Astrocyte of the cerebellum (primary cell): ENCODE measurements around the gene SLC37A1.
"Not testable (repeated sequence)": the region's sequence is repeated elsewhere in the genome, so short reads cannot be mapped to it uniquely, and the experiment has no call there.

ENCODE experiments used
- DNase-seq: peaks from one replicate; pipeline ENCODE4 v3.0.0-alpha.2; 2011; ENCODE audit warnings: low read depth
- H3K4me3 ChIP-seq: 2 replicates; pipeline ENCODE4 v1.5.1; 2011; ENCODE audit warnings: mild to moderate bottlenecking, low read depth, low read length, moderate library complexity
- CTCF ChIP-seq: IDR thresholded peaks from 2 replicates; pipeline ENCODE4 v1.5.1; 2012; ENCODE audit warnings: low read length, low read depth, moderate library complexity, mild to moderate bottlenecking; ENCODE audit errors: missing control alignments
- in situ Hi-C: cut with HindIII; loops from 2 replicates; pipeline ENCODE4 v1.10.0; 2017; ENCODE audit warnings: low sequenced_read_pairs

The SLC37A1 gene

DNA sequence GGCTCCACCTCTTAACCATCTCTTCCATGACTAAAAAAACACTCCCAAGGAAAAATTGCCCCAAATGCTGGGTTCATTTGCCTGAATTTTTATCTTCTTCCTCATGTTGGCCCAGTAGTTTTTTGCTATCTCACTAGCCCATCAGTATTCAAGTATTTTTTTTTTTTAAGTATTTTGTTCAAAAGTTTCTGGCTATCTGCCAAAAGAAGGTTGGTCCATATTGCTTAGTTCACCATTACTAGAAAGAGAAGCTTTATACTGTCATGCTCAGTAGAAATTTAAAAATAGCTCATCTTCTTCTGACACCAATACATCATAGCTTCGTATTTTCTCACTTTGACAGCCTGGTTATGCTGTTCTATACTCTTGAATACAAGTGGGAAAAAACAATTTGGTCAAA is 98.7 kb downstream of the SLC37A1 start:
- no peak overlapping the region for H3K4me3 ChIP-seq
- no peak for DNase-seq
- in situ Hi-C loops: loop anchor here (10.0 kb wide), 1 partner anchor 122 kb away; no protein-coding TSS in a partner anchor
- TF ChIP-seq CTCF: no peak

DNA sequence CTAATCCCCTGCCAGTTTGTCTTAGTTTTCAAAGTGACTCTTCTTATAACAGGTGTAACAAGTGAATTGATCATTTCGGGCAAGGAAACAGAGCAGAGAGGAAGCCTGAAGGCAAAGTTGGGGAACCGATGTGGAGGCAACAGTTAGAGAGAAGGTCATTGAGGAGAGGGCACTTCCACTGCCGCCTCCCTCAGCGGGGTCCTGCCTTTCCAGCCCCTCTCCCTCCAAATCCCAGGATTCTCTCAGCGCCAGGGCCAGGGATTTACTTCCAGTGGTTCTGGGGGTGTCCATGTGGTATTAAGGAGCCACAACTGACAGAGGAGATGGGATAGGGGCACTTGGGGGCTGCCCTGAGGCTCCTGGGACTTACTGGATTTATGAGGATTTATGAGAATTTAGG is 100.1 kb downstream of the SLC37A1 start:
- TF ChIP-seq CTCF: no peak
- in situ Hi-C loops: loop anchor here (10.0 kb wide), 1 partner anchor 121 kb away; no protein-coding TSS in a partner anchor
- no peak overlapping the region for H3K4me3 ChIP-seq
- no peak for DNase-seq

GRCh38 chr21:42614396-42614795 is 100.7 kb downstream of the SLC37A1 start:
- in situ Hi-C loops: loop anchor here (10.0 kb wide), 1 partner anchor 120 kb away; no protein-coding TSS in a partner anchor
- no peak for TF ChIP-seq CTCF
- DNase-seq: no peak
- H3K4me3 ChIP-seq: no peak overlapping the region

GRCh38 chr21:42614811-42615351 is 101.2 kb downstream of the SLC37A1 start:
- DNase-seq: no peak
- no peak overlapping the region for H3K4me3 ChIP-seq
- in situ Hi-C loops: loop anchor here (10.0 kb wide), 1 partner anchor 120 kb away; no protein-coding TSS in a partner anchor

DNA sequence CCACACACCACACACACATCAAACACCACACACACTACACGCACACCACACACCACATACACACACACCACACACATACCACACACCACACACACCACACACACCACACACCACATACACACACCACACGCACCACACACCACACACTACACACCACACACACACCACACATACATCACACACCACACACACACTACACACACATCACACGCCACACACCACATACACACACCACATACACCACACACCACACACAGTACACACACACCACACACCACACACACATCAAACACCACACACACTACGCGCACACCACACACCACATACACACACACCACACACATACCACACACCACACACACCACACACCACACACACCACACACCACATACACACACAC is 101.7 kb downstream of the SLC37A1 start:
- in situ Hi-C loops: loop anchor here (10.0 kb wide), 1 partner anchor 119 kb away; no protein-coding TSS in a partner anchor
- DNase-seq: not testable (repeated sequence)

More at GRCh38 chr21:42614811-42615351, 101.2 kb downstream of the SLC37A1 start:
- no peak for TF ChIP-seq CTCF

GRCh38 chr21:42615924-42616323 is 102.3 kb downstream of the SLC37A1 start:
- in situ Hi-C loops: loop anchor here (10.0 kb wide), 1 partner anchor 119 kb away; no protein-coding TSS in a partner anchor
- TF ChIP-seq CTCF: no peak
- DNase-seq: no peak
- no peak overlapping the region for H3K4me3 ChIP-seq

More for the DNA sequence above, 101.7 kb downstream of the SLC37A1 start:
- not testable (repeated sequence) for H3K4me3 ChIP-seq

DNA sequence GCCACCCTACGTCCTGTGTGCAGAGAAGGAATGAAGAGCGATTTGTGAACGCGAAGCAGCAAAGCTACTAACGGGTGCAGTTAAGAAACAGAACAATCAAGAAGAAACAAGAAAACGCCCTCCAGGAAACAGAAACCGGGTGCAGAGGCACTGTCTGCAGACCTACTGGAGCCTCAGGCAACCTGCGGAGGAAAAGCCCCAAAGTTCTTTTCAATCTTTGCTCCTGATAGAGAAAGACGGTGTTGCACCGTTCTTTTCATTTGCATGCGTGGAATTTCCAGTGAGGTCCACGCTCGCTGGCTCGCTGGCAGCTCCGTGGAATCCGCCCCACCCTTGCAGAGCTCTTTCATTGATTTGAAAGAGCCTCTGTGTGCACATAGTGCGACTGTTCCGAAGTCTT is 102.8 kb downstream of the SLC37A1 start:
- TF ChIP-seq CTCF: no peak
- in situ Hi-C loops: loop anchor here (10.0 kb wide), 1 partner anchor 118 kb away; no protein-coding TSS in a partner anchor
- no peak overlapping the region for H3K4me3 ChIP-seq
- no peak for DNase-seq
